HEK293 (cell line): Measurements from ENCODE around the gene TMEM121B.

ENCODE experiments used
- CTCF ChIA-PET: fragments of 350-600 bp; formaldehyde crosslinking; extraction: SDS; loops from one replicate; lab custom pipeline; 2021; ENCODE audit warnings: antibody characterized with exemption; lab: Yijun Ruan, JAX
- POLR2A ChIA-PET: fragments of 300-600 bp; formaldehyde crosslinking; extraction: SDS; loops from one replicate; lab custom pipeline; 2020; ENCODE audit warnings: antibody characterized with exemption, inconsistent platforms; lab: Yijun Ruan, JAX
- H3K27ac ChIP-seq: fragments of 200-500 bp; sonication (Bioruptor generic); 2 replicates; pipeline ENCODE4 v1.5.1; 2014; ENCODE audit warnings: low read depth, low read length, control low read depth, inconsistent platforms; ENCODE audit errors: extremely low read depth
- H3K36me3 ChIP-seq, 2 experiments: fragments of 200-500 bp in 1 of 2; sonication (Bioruptor generic) in 1 of 2; 1 replicate in 1 of 2; 2 replicates in 1 of 2; pipeline ENCODE4 v1.5.1; 2014 to 2017; ENCODE audit warnings: inconsistent platforms in 2 of 2, low read length in 2 of 2; ENCODE audit not compliant: control insufficient read depth in 2 of 2, insufficient read depth in 1 of 2
- H3K4me1 ChIP-seq: fragments of 200-500 bp; sonication (Bioruptor generic); 2 replicates; pipeline ENCODE4 v1.5.1; 2014; ENCODE audit warnings: mild to moderate bottlenecking, low read length, inconsistent platforms; ENCODE audit not compliant: control insufficient read depth, insufficient read depth
- H3K4me3 ChIP-seq: 2 replicates; pipeline ENCODE4 v1.5.1; 2011; ENCODE audit warnings: low read depth, mild to moderate bottlenecking, control low read depth, low read length, moderate library complexity
- H3K9me3 ChIP-seq: fragments of 200-500 bp; sonication (Bioruptor generic); 2 replicates; pipeline ENCODE4 v1.5.1; 2014; ENCODE audit warnings: low read depth, low read length, inconsistent platforms; ENCODE audit not compliant: control insufficient read depth, insufficient read depth
- BCL11A ChIP-seq: fragments of 450-650 bp; formaldehyde crosslinking; IDR thresholded peaks from 2 replicates; pipeline ENCODE4 v1.5.1; 2016; ENCODE audit warnings: low read depth, missing biosample characterization, missing genetic modification characterization
- ELK4 ChIP-seq: IDR thresholded peaks from 2 replicates; pipeline ENCODE4 v1.6.1; 2011; ENCODE audit warnings: mild to moderate bottlenecking, low read depth, low read length, borderline replicate concordance
- HOXD13 ChIP-seq: sonication (generic); formaldehyde crosslinking; IDR thresholded peaks from 2 replicates; pipeline ENCODE4 v1.8.0; 2022; ENCODE audit warnings: missing genetic modification reagents, borderline replicate concordance
- MZF1 ChIP-seq: fragments of 450-650 bp; formaldehyde crosslinking; IDR thresholded peaks from 2 replicates; pipeline ENCODE4 v1.5.1; 2017; ENCODE audit warnings: missing biosample characterization, missing genetic modification characterization, borderline replicate concordance
- PRDM4 ChIP-seq: fragments of 450-650 bp; formaldehyde crosslinking; IDR thresholded peaks from 2 replicates; pipeline ENCODE4 v1.5.1; 2017; ENCODE audit warnings: missing biosample characterization, missing genetic modification characterization
- SP3 ChIP-seq: fragments of 450-650 bp; formaldehyde crosslinking; IDR thresholded peaks from 2 replicates; pipeline ENCODE4 v1.5.1; 2016; ENCODE audit warnings: missing biosample characterization, missing genetic modification characterization
- ZBTB11 ChIP-seq: fragments of 450-650 bp; formaldehyde crosslinking; conservative IDR thresholded peaks from 2 replicates; pipeline ENCODE4 v1.5.1; 2016; ENCODE audit warnings: low read depth, missing biosample characterization, missing genetic modification characterization
- ZBTB48 ChIP-seq: fragments of 450-650 bp; formaldehyde crosslinking; IDR thresholded peaks from 2 replicates; pipeline ENCODE4 v1.5.1; 2016; ENCODE audit warnings: missing biosample characterization, missing genetic modification characterization
- ZFP3 ChIP-seq: fragments of 450-650 bp; formaldehyde crosslinking; IDR thresholded peaks from 2 replicates; pipeline ENCODE4 v1.5.1; 2016; ENCODE audit warnings: low read depth, missing biosample characterization, missing genetic modification characterization
- ZNF214 ChIP-seq: fragments of 450-650 bp; formaldehyde crosslinking; IDR thresholded peaks from 2 replicates; pipeline ENCODE4 v1.5.1; 2017; ENCODE audit warnings: missing biosample characterization, mild to moderate bottlenecking, missing genetic modification characterization, borderline replicate concordance
- ZNF394 ChIP-seq: fragments of 450-650 bp; formaldehyde crosslinking; IDR thresholded peaks from 2 replicates; pipeline ENCODE4 v1.5.1; 2016; ENCODE audit warnings: missing biosample characterization, missing genetic modification characterization, mild to moderate bottlenecking, moderate library complexity, borderline replicate concordance
- ZNF513 ChIP-seq: fragments of 450-650 bp; IDR thresholded peaks from 2 replicates; pipeline ENCODE4 v1.5.1; 2018; ENCODE audit warnings: missing biosample characterization, missing genetic modification characterization
- ZNF596 ChIP-seq: fragments of 450-650 bp; IDR thresholded peaks from 2 replicates; pipeline ENCODE4 v1.5.0; 2018; ENCODE audit warnings: missing biosample characterization, mild to moderate bottlenecking, missing genetic modification characterization, moderate library complexity
- ZNF785 ChIP-seq: fragments of 450-650 bp; formaldehyde crosslinking; IDR thresholded peaks from 2 replicates; pipeline ENCODE4 v1.5.1; 2016; ENCODE audit warnings: missing biosample characterization, missing genetic modification characterization
- ZSCAN16 ChIP-seq: fragments of 450-650 bp; formaldehyde crosslinking; IDR thresholded peaks from 2 replicates; pipeline ENCODE4 v1.5.1; 2016; ENCODE audit warnings: missing biosample characterization, missing genetic modification characterization

The TMEM121B gene

GRCh38 chr22:17143101-17143500, 21.9 kb upstream of the TMEM121B start:
- peaks cover 4 to 90% of the 10 kb centered on the region in 2 experiments; a peak in 2 of 3 replicates for H3K36me3 ChIP-seq
- no peak overlapping the region for H3K27ac ChIP-seq
- ChIA-PET CTCF (interaction anchor here (0.7 kb wide), 1 partner anchor 358 kb away, joined by 5 read pairs; no protein-coding TSS in a partner anchor), POLR2A (no interaction called here)
- TF ChIP-seq ZNF394 (no peak), ZNF214 (tag by site-specific recombination) (no peak), ZBTB48 (tag by site-specific recombination) (no peak), ELK4 (no peak), PRDM4 (tag by site-specific recombination) (no peak), ZSCAN16 (tag by site-specific recombination) (no peak), ZBTB11 (tag by site-specific recombination) (no peak), MZF1 (tag by site-specific recombination) (no peak), ZFP3 (tag by site-specific recombination) (no peak), ZNF596 (no peak), HOXD13 (CRISPR knock-in tag) (no peak), SP3 (no peak), ZNF513 (tag by site-specific recombination) (no peak), BCL11A (no peak), ZNF785 (tag by site-specific recombination) (no peak)
- no peak overlapping the region for H3K4me3 ChIP-seq
- H3K9me3 ChIP-seq, result no peaks in the 10 kb centered on the region
- H3K4me1 ChIP-seq, result no peaks in the 10 kb centered on the region
